SU-DHL-6 (cell line): ENCODE data around the gene SRSF9.

ENCODE experiments used
- H2AFZ ChIP-seq: fragments of 200-600 bp; sonication (generic); 2 replicates; pipeline ENCODE4 v1.6.1; 2014; ENCODE audit warnings: low read depth, mild to moderate bottlenecking, moderate library complexity, mixed read lengths, antibody characterized with exemption, low read length; ENCODE audit not compliant: severe bottlenecking
- H3F3A ChIP-seq: fragments of 200-600 bp; shearing (Covaris generic); 2 replicates; pipeline ENCODE4 v1.6.0; 2016; ENCODE audit warnings: antibody characterized with exemption, mild to moderate bottlenecking; ENCODE audit not compliant: insufficient read depth
- H3K27ac ChIP-seq: fragments of 200-600 bp; sonication (generic); 2 replicates; pipeline ENCODE4 v1.5.1; 2016; ENCODE audit warnings: low read depth, mild to moderate bottlenecking, low read length, moderate library complexity, mixed read lengths
- H3K27me3 ChIP-seq: fragments of 200-600 bp; sonication (generic), shearing (Covaris generic); 2 replicates; pipeline ENCODE4 v1.6.0; 2014; ENCODE audit warnings: mild to moderate bottlenecking, low read length
- H3K36me3 ChIP-seq: fragments of 200-600 bp; sonication (generic); 2 replicates; pipeline ENCODE4 v1.6.1; 2014; ENCODE audit warnings: mild to moderate bottlenecking, low read length, mixed read lengths
- H3K4me2 ChIP-seq: fragments of 300-600, 200-600 bp; shearing (Covaris generic), sonication (generic); 2 replicates; pipeline ENCODE4 v1.6.0; 2014; ENCODE audit warnings: low read length, low read depth, mild to moderate bottlenecking; ENCODE audit not compliant: poor library complexity, severe bottlenecking
- H3K4me3 ChIP-seq: fragments of 200-600 bp; sonication (generic); 2 replicates; pipeline ENCODE4 v1.5.1; 2014; ENCODE audit warnings: antibody characterized with exemption, low read length, mild to moderate bottlenecking, mixed read lengths; ENCODE audit not compliant: insufficient read depth, poor library complexity, severe bottlenecking
- H3K79me2 ChIP-seq: fragments of 200-600 bp; sonication (generic); 2 replicates; pipeline ENCODE4 v1.6.1; 2014; ENCODE audit warnings: mild to moderate bottlenecking, low read length, moderate library complexity; ENCODE audit not compliant: insufficient read depth
- H3K9ac ChIP-seq: fragments of 200-600 bp; sonication (generic); 2 replicates; pipeline ENCODE4 v1.7.0; 2014; ENCODE audit warnings: mild to moderate bottlenecking, low read length
- H3K9me2 ChIP-seq: fragments of 200-600 bp; sonication (generic); replicated peaks from 2 replicates; pipeline ENCODE4 v1.6.1; 2014; ENCODE audit warnings: low read length; ENCODE audit not compliant: insufficient read depth
- H3K9me3 ChIP-seq: fragments of 200-600 bp; sonication (generic); 2 replicates; pipeline ENCODE4 v1.6.1; 2014; ENCODE audit warnings: low read length, mixed read lengths; ENCODE audit not compliant: insufficient read depth
- H4K20me1 ChIP-seq: fragments of 200-600 bp; sonication (generic); 2 replicates; pipeline ENCODE4 v1.6.1; 2014; ENCODE audit warnings: low read depth, mild to moderate bottlenecking, antibody characterized with exemption, low read length, moderate library complexity, mixed read lengths
- CTCF ChIP-seq: fragments of 200-600 bp; sonication (generic); IDR thresholded peaks from one replicate; pipeline ENCODE4 v1.5.1; 2017; ENCODE audit warnings: antibody characterized with exemption, mild to moderate bottlenecking, low read length, moderate library complexity; ENCODE audit not compliant: insufficient read depth, poor library complexity, severe bottlenecking
- EZH2phosphoT487 ChIP-seq: fragments of 200-600 bp; sonication (generic), shearing (Covaris generic); conservative IDR thresholded peaks from 2 replicates; pipeline ENCODE4 v1.6.1; 2018; ENCODE audit warnings: mild to moderate bottlenecking, antibody characterized with exemption, low read length, moderate library complexity, mixed read lengths

SRSF9 gene

GRCh38 chr12:120470150-120470784 lies 719 bp upstream of the SRSF9 start:
- TF ChIP-seq EZH2phosphoT487 (no peak), CTCF (no peak)
- Histone ChIP-seq H3K79me2 (peaks cover 53% of the 10 kb centered on the region), H2AFZ (peak overlapping the region; percentile 87), H3K4me3 (peak overlapping the region; percentile 84), H3K27ac (peak overlapping the region; percentile 62), H3K36me3 (peaks cover 8% of the 10 kb centered on the region; the same call in 1 of the 2 replicates), H4K20me1 (peaks cover 28% of the 10 kb centered on the region), H3K9ac (peak overlapping the region; percentile 82), H3F3A (peaks cover 15% of the 10 kb centered on the region; the same call in 1 of the 2 replicates), H3K27me3 (no peaks in the 10 kb centered on the region), H3K9me3 (no peaks in the 10 kb centered on the region), H3K9me2 (no peaks in the 10 kb centered on the region), H3K4me2 (peak overlapping the region; percentile 66)

- no peaks in the 10 kb centered on the region for H3K27me3 ChIP-seq
- TF ChIP-seq CTCF = peak; percentile 11
- TF ChIP-seq EZH2phosphoT487 = no peak
- H3K79me2 ChIP-seq = peaks cover 63% of the 10 kb centered on the region
- H3K9ac ChIP-seq = peak overlapping the region; percentile 82
- H4K20me1 ChIP-seq = peaks cover 38% of the 10 kb centered on the region
- peak overlapping the region; percentile 62 for H3K27ac ChIP-seq
- H3K36me3 ChIP-seq = peaks cover 21% of the 10 kb centered on the region
- no peaks in the 10 kb centered on the region for H3K9me3 ChIP-seq
- no peaks in the 10 kb centered on the region for H3K9me2 ChIP-seq
- H3K4me2 ChIP-seq = peak overlapping the region; percentile 66
- no peak overlapping the region for H2AFZ ChIP-seq
- H3F3A ChIP-seq = peaks cover 20% of the 10 kb centered on the region; the same call in 1 of the 2 replicates
- peak overlapping the region; percentile 84 for H3K4me3 ChIP-seq
These were observed 613 bp downstream of the SRSF9 start for GRCh38 chr12:120468821-120469449.

GRCh38 chr12:120468325-120468820 lies 1.2 kb downstream of the SRSF9 start:
- peak overlapping the region; percentile 62 for H3K27ac ChIP-seq
- no peak overlapping the region for H2AFZ ChIP-seq
- H3F3A ChIP-seq = peaks cover 20% of the 10 kb centered on the region; the same call in 1 of the 2 replicates
- H3K27me3 ChIP-seq = no peaks in the 10 kb centered on the region
- peak overlapping the region; percentile 66 for H3K4me2 ChIP-seq
- H3K9me3 ChIP-seq = no peaks in the 10 kb centered on the region
- peaks cover 38% of the 10 kb centered on the region for H4K20me1 ChIP-seq
- peaks cover 27% of the 10 kb centered on the region for H3K36me3 ChIP-seq
- H3K4me3 ChIP-seq = peak overlapping the region; percentile 84
- H3K79me2 ChIP-seq = peaks cover 64% of the 10 kb centered on the region
- no peak for TF ChIP-seq EZH2phosphoT487
- TF ChIP-seq CTCF = no peak
- no peaks in the 10 kb centered on the region for H3K9me2 ChIP-seq
- H3K9ac ChIP-seq = peak overlapping the region; percentile 82
